Stomach smooth muscle (tissue), 2 donors: ENCODE data around the gene CCNY.

Source experiments
- H3K27ac ChIP-seq: one replicate; pipeline ENCODE4 v1.7.0; 2013; ENCODE audit warnings: mild to moderate bottlenecking, low read length, inconsistent platforms
- H3K27me3 ChIP-seq, 2 donors: one replicate each; pipeline ENCODE4 v1.7.0; 2013; ENCODE audit warnings: low read length in 2 of 2; ENCODE audit not compliant: insufficient read depth in 2 of 2, control insufficient read depth in 1 of 2
- H3K36me3 ChIP-seq, 2 donors: one replicate each; pipeline ENCODE4 v1.7.0; 2013; ENCODE audit warnings: low read length in 2 of 2; ENCODE audit not compliant: control insufficient read depth in 2 of 2, insufficient read depth in 2 of 2
- H3K4me1 ChIP-seq: one replicate; pipeline ENCODE4 v1.7.0; 2013; ENCODE audit warnings: low read length; ENCODE audit not compliant: control insufficient read depth, insufficient read depth
- H3K4me3 ChIP-seq, 2 donors: one replicate each; pipeline ENCODE4 v1.7.0; 2013; ENCODE audit warnings: low read length in 2 of 2
- H3K9ac ChIP-seq, 2 donors: one replicate each; pipeline ENCODE4 v1.7.0; 2013; ENCODE audit warnings: low read length in 2 of 2, mild to moderate bottlenecking in 1 of 2
- H3K9me3 ChIP-seq, 2 donors: one replicate each; pipeline ENCODE4 v1.7.0; 2013; ENCODE audit warnings: low read length in 2 of 2; ENCODE audit not compliant: control insufficient read depth in 2 of 2
- donor health status: healthy.
- donor health status: Pancreatic carcinoma.

Gene CCNY

GRCh38 chr10:35573796-35574195 lies 237.5 kb downstream of the CCNY start:
- Histone ChIP-seq H3K4me1 (no peaks in the 10 kb centered on the region), H3K9ac (no peak overlapping the region), H3K4me3 (no peak overlapping the region), H3K36me3 (peaks cover 15% of the 10 kb centered on the region in 2 donors), H3K9me3 (peaks cover 0 to 6% of the 10 kb centered on the region in 2 donors), H3K27ac (no peak overlapping the region), H3K27me3 (no peaks in the 10 kb centered on the region)

GRCh38 chr10:35574924-35575352 lies 238.6 kb downstream of the CCNY start:
- H3K27me3 ChIP-seq: no peaks in the 10 kb centered on the region
- no peak overlapping the region for H3K4me3 ChIP-seq
- peaks cover 4 to 6% of the 10 kb centered on the region in 2 donors for H3K36me3 ChIP-seq

GRCh38 chr10:35575640-35576039 lies 239.3 kb downstream of the CCNY start:
- Histone ChIP-seq H3K27ac (no peak overlapping the region), H3K9ac (no peak overlapping the region), H3K4me1 (no peaks in the 10 kb centered on the region), H3K4me3 (no peak overlapping the region), H3K27me3 (peaks cover 0 to under 1% of the 10 kb centered on the region in 2 donors), H3K36me3 (peaks cover 4% of the 10 kb centered on the region in 2 donors), H3K9me3 (peaks cover 0 to 6% of the 10 kb centered on the region in 2 donors)

More at GRCh38 chr10:35574924-35575352, 238.6 kb downstream of the CCNY start:
- H3K27ac ChIP-seq: no peak overlapping the region
- peaks cover 0 to 6% of the 10 kb centered on the region in 2 donors for H3K9me3 ChIP-seq
- no peak overlapping the region for H3K9ac ChIP-seq
- no peaks in the 10 kb centered on the region for H3K4me1 ChIP-seq

- Histone ChIP-seq H3K27me3 (peaks cover 0 to 3% of the 10 kb centered on the region in 2 donors), H3K9me3 (peaks cover 0 to 6% of the 10 kb centered on the region in 2 donors), H3K27ac (no peak overlapping the region), H3K36me3 (peaks cover 4% of the 10 kb centered on the region in 2 donors), H3K4me3 (no peak overlapping the region), H3K4me1 (no peaks in the 10 kb centered on the region), H3K9ac (no peak overlapping the region)
Measured at GRCh38 chr10:35576730-35577129, 240.4 kb downstream of the CCNY start.

- H3K9me3 ChIP-seq: peaks cover 0 to 6% of the 10 kb centered on the region in 2 donors
- H3K9ac ChIP-seq: no peak overlapping the region
- peaks cover 4% of the 10 kb centered on the region in 2 donors for H3K36me3 ChIP-seq
- H3K27me3 ChIP-seq: peaks cover 0 to 3% of the 10 kb centered on the region in 2 donors
- H3K4me1 ChIP-seq: no peaks in the 10 kb centered on the region
- H3K4me3 ChIP-seq: no peak overlapping the region
- no peak overlapping the region for H3K27ac ChIP-seq
Measured at GRCh38 chr10:35577926-35578617, 241.8 kb downstream of the CCNY start.

GRCh38 chr10:35578618-35578956 lies 242.3 kb downstream of the CCNY start:
- no peak overlapping the region for H3K27ac ChIP-seq
- peaks cover 0 to 3% of the 10 kb centered on the region in 2 donors for H3K27me3 ChIP-seq
- H3K9me3 ChIP-seq: peaks cover 0 to 6% of the 10 kb centered on the region in 2 donors
- H3K4me1 ChIP-seq: no peaks in the 10 kb centered on the region
- H3K9ac ChIP-seq: no peak overlapping the region
- peaks cover 4% of the 10 kb centered on the region in 2 donors for H3K36me3 ChIP-seq
- no peak overlapping the region for H3K4me3 ChIP-seq

- peaks cover 4% of the 10 kb centered on the region in 2 donors for H3K36me3 ChIP-seq
- no peak overlapping the region for H3K27ac ChIP-seq
- peaks cover 0 to 3% of the 10 kb centered on the region in 2 donors for H3K27me3 ChIP-seq
- peaks cover 0 to 6% of the 10 kb centered on the region in 2 donors for H3K9me3 ChIP-seq
- no peak overlapping the region for H3K4me3 ChIP-seq
- H3K9ac ChIP-seq: no peak overlapping the region
- no peaks in the 10 kb centered on the region for H3K4me1 ChIP-seq
Measured at GRCh38 chr10:35579116-35579515, 242.8 kb downstream of the CCNY start.

GRCh38 chr10:35579726-35580422 lies 243.6 kb downstream of the CCNY start:
- Histone ChIP-seq H3K4me3 (no peak overlapping the region), H3K4me1 (no peaks in the 10 kb centered on the region), H3K27ac (no peak overlapping the region), H3K9ac (no peak overlapping the region), H3K36me3 (peaks cover 0 to 2% of the 10 kb centered on the region in 2 donors), H3K9me3 (peaks cover 0 to 6% of the 10 kb centered on the region in 2 donors), H3K27me3 (peaks cover 0 to 5% of the 10 kb centered on the region in 2 donors)

GRCh38 chr10:35580423-35580770 lies 244.1 kb downstream of the CCNY start:
- Histone ChIP-seq H3K27ac (no peak overlapping the region), H3K4me1 (no peaks in the 10 kb centered on the region), H3K36me3 (no peaks in the 10 kb centered on the region), H3K9ac (no peak overlapping the region), H3K9me3 (peaks cover 0 to 6% of the 10 kb centered on the region in 2 donors), H3K4me3 (no peak overlapping the region), H3K27me3 (peaks cover 0 to 6% of the 10 kb centered on the region in 2 donors)

- no peak overlapping the region for H3K9ac ChIP-seq
- H3K4me1 ChIP-seq: no peaks in the 10 kb centered on the region
- no peaks in the 10 kb centered on the region for H3K36me3 ChIP-seq
- no peak overlapping the region for H3K27ac ChIP-seq
- peaks cover 0 to 6% of the 10 kb centered on the region in 2 donors for H3K9me3 ChIP-seq
- H3K27me3 ChIP-seq: peaks cover 0 to 6% of the 10 kb centered on the region in 2 donors
- no peak overlapping the region for H3K4me3 ChIP-seq
Measured at GRCh38 chr10:35581655-35582054, 245.3 kb downstream of the CCNY start.

- H3K9ac ChIP-seq: no peak overlapping the region
- H3K4me3 ChIP-seq: no peak overlapping the region
- H3K27me3 ChIP-seq: peaks cover 0 to 6% of the 10 kb centered on the region in 2 donors
- no peaks in the 10 kb centered on the region for H3K36me3 ChIP-seq
- H3K27ac ChIP-seq: no peak overlapping the region
- H3K4me1 ChIP-seq: no peaks in the 10 kb centered on the region
- no peaks in the 10 kb centered on the region for H3K9me3 ChIP-seq
Measured at GRCh38 chr10:35584946-35585345, 248.6 kb downstream of the CCNY start.
